GM19240 (cell line): ENCODE data around the gene FAM131A.

ENCODE experiments used
- DNase-seq: peaks from one replicate; pipeline ENCODE4 v3.0.0; 2011; ENCODE audit warnings: low spot score; ENCODE audit not compliant: insufficient read length

The FAM131A gene

GRCh38 chr3:184389384-184389783 lies 52.0 kb downstream of the FAM131A start:
- DNase-seq: no peak

- no peak for DNase-seq
Observed at GRCh38 chr3:184389935-184390528, 52.6 kb downstream of the FAM131A start.

GRCh38 chr3:184391266-184391665 lies 53.9 kb downstream of the FAM131A start:
- DNase-seq: no peak

- DNase-seq: no peak
Observed at GRCh38 chr3:184395320-184395660, 57.9 kb downstream of the FAM131A start.
